Bronchial epithelial cell (primary cell): Measurements from ENCODE around the gene SLC25A11. TPM values are rescaled to one million over a fixed set of nuclear protein-coding genes. Genes with fewer than 3 reads are reported as not detected.
"Not testable (repeated sequence)": the region's sequence is repeated elsewhere in the genome, so short reads cannot be mapped to it uniquely, and the experiment has no call there.

Experiments
- DNase-seq: peaks from one replicate; pipeline ENCODE4 v3.0.0-alpha.2; 2010; ENCODE audit warnings: low read depth
- FAIRE-seq: peaks from 2 replicates; lab custom pipeline; 2011; peaks lifted over from hg19 to GRCh38; lab: Jason Lieb, UNC
- H3K27me3 ChIP-seq: 2 replicates; pipeline ENCODE4 v1.5.1; 2011; ENCODE audit warnings: low read length; ENCODE audit not compliant: control insufficient read depth, insufficient read depth
- H3K36me3 ChIP-seq: 2 replicates; pipeline ENCODE4 v1.5.1; 2011; ENCODE audit warnings: low read length; ENCODE audit not compliant: control insufficient read depth, insufficient read depth
- H3K4me3 ChIP-seq: 2 replicates; pipeline ENCODE4 v1.5.1; 2011; ENCODE audit warnings: mild to moderate bottlenecking, low read depth, low read length, control low read depth
- total RNA-seq: library from RNA; depleted of rRNA; stranded (reverse); fragments of >200 nt; gene quantifications from 2 replicates; pipeline ENCODE4 v1.2.1, GENCODE V29; 2014
- TF ChIP-seq, protein P1 (sequence below): IDR thresholded peaks from 2 replicates; pipeline ENCODE4 v1.5.1; 2011; ENCODE audit warnings: mild to moderate bottlenecking, moderate library complexity, low read length, control low read depth, inconsistent platforms; ENCODE audit not compliant: insufficient read depth, severe bottlenecking

SLC25A11 gene
- total RNA-seq, 1 donor from 2014 or later: 51.6 TPM

DNA sequence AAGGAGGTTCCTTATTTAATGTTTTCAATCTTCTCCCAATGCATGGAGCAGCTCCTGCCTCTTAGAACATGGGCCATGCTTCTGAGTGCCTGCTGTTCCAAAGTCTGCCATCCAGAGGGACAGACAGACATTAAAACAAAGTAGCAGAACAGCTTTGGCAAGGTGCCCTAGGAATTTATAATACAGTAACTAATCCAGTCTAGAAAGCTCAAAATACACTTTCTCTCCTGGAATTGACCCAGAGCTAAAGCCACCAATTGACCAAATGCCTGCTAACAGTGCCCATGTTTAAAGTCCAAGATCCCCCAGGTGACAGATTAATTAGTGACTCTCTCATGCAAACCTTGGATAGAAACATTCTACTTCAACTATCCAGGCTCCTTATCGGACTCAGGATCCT lies 25.9 kb downstream of the SLC25A11 start:
- no peak for DNase-seq
- Histone ChIP-seq H3K4me3 (no peak overlapping the region), H3K27me3 (no peaks in the 10 kb centered on the region), H3K36me3 (no peaks in the 10 kb centered on the region)
- TF ChIP-seq, protein P1, sequence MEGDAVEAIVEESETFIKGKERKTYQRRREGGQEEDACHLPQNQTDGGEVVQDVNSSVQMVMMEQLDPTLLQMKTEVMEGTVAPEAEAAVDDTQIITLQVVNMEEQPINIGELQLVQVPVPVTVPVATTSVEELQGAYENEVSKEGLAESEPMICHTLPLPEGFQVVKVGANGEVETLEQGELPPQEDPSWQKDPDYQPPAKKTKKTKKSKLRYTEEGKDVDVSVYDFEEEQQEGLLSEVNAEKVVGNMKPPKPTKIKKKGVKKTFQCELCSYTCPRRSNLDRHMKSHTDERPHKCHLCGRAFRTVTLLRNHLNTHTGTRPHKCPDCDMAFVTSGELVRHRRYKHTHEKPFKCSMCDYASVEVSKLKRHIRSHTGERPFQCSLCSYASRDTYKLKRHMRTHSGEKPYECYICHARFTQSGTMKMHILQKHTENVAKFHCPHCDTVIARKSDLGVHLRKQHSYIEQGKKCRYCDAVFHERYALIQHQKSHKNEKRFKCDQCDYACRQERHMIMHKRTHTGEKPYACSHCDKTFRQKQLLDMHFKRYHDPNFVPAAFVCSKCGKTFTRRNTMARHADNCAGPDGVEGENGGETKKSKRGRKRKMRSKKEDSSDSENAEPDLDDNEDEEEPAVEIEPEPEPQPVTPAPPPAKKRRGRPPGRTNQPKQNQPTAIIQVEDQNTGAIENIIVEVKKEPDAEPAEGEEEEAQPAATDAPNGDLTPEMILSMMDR: no peak
- FAIRE-seq: no peak

DNA sequence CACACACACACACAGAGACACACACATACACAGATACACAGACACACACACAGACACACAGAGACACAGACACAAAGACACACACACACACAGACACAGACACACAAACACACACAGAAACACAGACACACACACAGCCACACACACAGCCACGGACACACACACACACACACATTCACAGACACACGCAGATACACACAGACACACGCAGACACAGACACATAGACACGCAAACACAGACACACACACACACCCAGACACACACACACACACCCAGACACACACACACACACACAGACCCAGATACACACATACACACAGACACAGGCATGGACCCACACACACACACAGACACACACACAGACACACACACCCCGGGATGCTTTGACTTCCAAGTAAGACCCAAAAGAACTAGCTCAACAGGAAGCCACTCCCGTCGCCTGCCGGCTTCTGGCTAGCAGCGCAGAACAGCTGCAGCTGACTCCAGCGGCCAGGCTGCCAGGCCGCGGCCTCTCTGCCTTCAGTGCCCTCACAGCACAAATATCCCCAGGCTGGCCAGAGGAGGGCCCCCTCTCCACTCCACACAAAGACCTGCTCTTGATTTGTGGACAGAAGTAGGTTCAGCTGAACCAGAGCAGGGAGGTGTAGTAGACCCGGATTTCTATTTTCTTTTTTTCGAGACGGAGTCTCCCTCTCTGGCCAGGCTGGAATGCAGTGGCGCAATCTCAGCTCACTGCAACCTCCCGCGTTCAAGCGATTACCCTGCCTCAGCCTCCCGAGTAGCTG lies 30.9 kb downstream of the SLC25A11 start:
- TF ChIP-seq, protein P1: peak; percentile 84
- DNase-seq (peak; percentile 91), FAIRE-seq (no peak)
- no peaks in the 10 kb centered on the region for H3K36me3 ChIP-seq
- no peaks in the 10 kb centered on the region for H3K27me3 ChIP-seq
- no peak overlapping the region for H3K4me3 ChIP-seq

- Histone ChIP-seq H3K4me3 (no peak overlapping the region), H3K36me3 (no peaks in the 10 kb centered on the region), H3K27me3 (no peaks in the 10 kb centered on the region)
- FAIRE-seq: no peak
- TF ChIP-seq, protein P1: no peak
- peak; percentile 78 for DNase-seq
Observed at GRCh38 chr17:4908301-4908700, 31.5 kb downstream of the SLC25A11 start.

DNA sequence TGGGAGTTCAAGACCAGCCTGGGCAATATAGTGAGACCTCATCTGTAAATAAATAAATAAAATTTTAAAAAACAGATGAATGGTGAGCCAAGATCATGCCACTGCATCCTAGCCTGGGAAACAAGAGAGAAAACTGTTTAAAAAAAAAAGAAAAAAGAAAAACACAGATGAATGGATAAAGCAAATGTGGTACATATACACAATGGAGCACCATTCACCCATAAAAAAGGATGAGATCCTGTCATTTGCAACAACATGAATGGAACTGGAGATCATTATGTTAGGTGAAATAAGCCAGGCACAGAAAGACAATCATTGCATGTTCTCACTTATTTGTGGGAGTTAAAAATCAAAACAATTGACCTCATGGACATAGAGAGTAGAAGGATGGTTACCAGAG lies 33.2 kb downstream of the SLC25A11 start:
- H3K27me3 ChIP-seq, FAIRE-seq, DNase-seq, H3K36me3 ChIP-seq, H3K4me3 ChIP-seq: not testable (repeated sequence)

GRCh38 chr17:4903051-4903818 lies 36.6 kb downstream of the SLC25A11 start, which contains the start of gene CHRNE:
Gene CHRNE (minus strand): TSS chr17:4903098. CDS start chr17:4903063, 35 bp downstream.
- H3K36me3 ChIP-seq: no peaks in the 10 kb centered on the region
- TF ChIP-seq, protein P1: peak; percentile 82
- no peak within 1 kb of the TSS for H3K4me3 ChIP-seq
- FAIRE-seq: no peak
- peak; percentile 85 for DNase-seq
- no peaks in the 10 kb centered on the region for H3K27me3 ChIP-seq

DNA sequence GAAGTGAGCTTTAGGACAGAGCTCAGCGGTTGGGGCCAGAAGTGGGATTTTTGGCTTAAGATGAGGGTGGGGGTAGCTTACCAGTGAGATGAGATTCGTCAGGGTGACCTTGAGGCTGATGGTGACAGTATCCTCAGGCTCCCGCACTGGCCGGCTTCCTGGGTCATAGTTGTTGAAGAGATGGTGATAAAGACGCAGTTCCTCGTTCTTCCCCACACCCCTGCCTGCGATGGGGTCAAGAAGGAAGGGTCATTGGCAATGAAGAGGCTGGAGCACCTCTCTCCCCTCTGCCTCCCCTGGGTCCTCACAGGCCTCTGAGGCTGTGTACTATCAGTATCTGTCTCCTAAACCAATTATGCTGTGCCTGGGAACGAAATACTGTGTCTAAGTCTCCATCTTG lies 37.3 kb downstream of the SLC25A11 start:
- peak; percentile 73 for FAIRE-seq
- H3K27me3 ChIP-seq: no peaks in the 10 kb centered on the region
- TF ChIP-seq, protein P1: no peak
- no peaks in the 10 kb centered on the region for H3K36me3 ChIP-seq
- DNase-seq: no peak
- no peak overlapping the region for H3K4me3 ChIP-seq
